HG03442 (cell line): Measurements from ENCODE around the gene RSRC2.
A peak's percentile ranks its signal among the peaks of the same experiment; 100 is the strongest.
"Not testable (repeated sequence)": the region's sequence is repeated elsewhere in the genome, so short reads cannot be mapped to it uniquely, and the experiment has no call there.

ENCODE experiments used
- ATAC-seq: cut with Tn5 transposase; IDR thresholded peaks from one replicate; pipeline ENCODE4 v1.9.1; 2021; ENCODE audit warnings: mild to moderate bottlenecking, moderate library complexity; ENCODE audit not compliant: unreplicated experiment

Gene RSRC2

GRCh38 chr12:122487807-122488206 lies 38.9 kb downstream of the RSRC2 start:
- ATAC-seq: not testable (repeated sequence)

- ATAC-seq: no peak
These were observed 39.8 kb downstream of the RSRC2 start for GRCh38 chr12:122486805-122487426.

GRCh38 chr12:122486360-122486759 lies 40.4 kb downstream of the RSRC2 start:
- ATAC-seq: not testable (repeated sequence)

GRCh38 chr12:122484385-122484784 lies 42.4 kb downstream of the RSRC2 start:
- not testable (repeated sequence) for ATAC-seq

- ATAC-seq: no peak
These were observed 42.8 kb downstream of the RSRC2 start for GRCh38 chr12:122483969-122484368.

- ATAC-seq: no peak
These were observed 44.9 kb downstream of the RSRC2 start for GRCh38 chr12:122481861-122482260.

GRCh38 chr12:122480753-122481152 lies 46.0 kb downstream of the RSRC2 start:
- ATAC-seq: no peak

- ATAC-seq: peak; percentile 10
These were observed 52.4 kb downstream of the RSRC2 start for GRCh38 chr12:122474324-122474716.

GRCh38 chr12:122473543-122474323 lies 53.0 kb downstream of the RSRC2 start:
- ATAC-seq: peak; percentile 66

GRCh38 chr12:122471324-122472226 lies 55.2 kb downstream of the RSRC2 start:
- ATAC-seq: no peak

GRCh38 chr12:122470576-122470975 lies 56.2 kb downstream of the RSRC2 start:
- not testable (repeated sequence) for ATAC-seq

- ATAC-seq: not testable (repeated sequence)
These were observed 56.9 kb downstream of the RSRC2 start for GRCh38 chr12:122469856-122470255.

- no peak for ATAC-seq
These were observed 58.8 kb downstream of the RSRC2 start for GRCh38 chr12:122467983-122468382.

- ATAC-seq: not testable (repeated sequence)
These were observed 62.3 kb downstream of the RSRC2 start for GRCh38 chr12:122464317-122465042.

- ATAC-seq: no peak
These were observed 66.1 kb downstream of the RSRC2 start for GRCh38 chr12:122460641-122461040.

GRCh38 chr12:122460061-122460460 lies 66.7 kb downstream of the RSRC2 start:
- no peak for ATAC-seq

- ATAC-seq: no peak
These were observed 67.5 kb downstream of the RSRC2 start for GRCh38 chr12:122459211-122459610.

GRCh38 chr12:122458105-122459035 lies 68.4 kb downstream of the RSRC2 start:
- no peak for ATAC-seq

- ATAC-seq: no peak
These were observed 69.1 kb downstream of the RSRC2 start for GRCh38 chr12:122457627-122458026.

- ATAC-seq: no peak
These were observed 72.0 kb downstream of the RSRC2 start for GRCh38 chr12:122454739-122455138.
